Measurements from ENCODE around the gene ZSWIM3.

The ZSWIM3 gene

DNA sequence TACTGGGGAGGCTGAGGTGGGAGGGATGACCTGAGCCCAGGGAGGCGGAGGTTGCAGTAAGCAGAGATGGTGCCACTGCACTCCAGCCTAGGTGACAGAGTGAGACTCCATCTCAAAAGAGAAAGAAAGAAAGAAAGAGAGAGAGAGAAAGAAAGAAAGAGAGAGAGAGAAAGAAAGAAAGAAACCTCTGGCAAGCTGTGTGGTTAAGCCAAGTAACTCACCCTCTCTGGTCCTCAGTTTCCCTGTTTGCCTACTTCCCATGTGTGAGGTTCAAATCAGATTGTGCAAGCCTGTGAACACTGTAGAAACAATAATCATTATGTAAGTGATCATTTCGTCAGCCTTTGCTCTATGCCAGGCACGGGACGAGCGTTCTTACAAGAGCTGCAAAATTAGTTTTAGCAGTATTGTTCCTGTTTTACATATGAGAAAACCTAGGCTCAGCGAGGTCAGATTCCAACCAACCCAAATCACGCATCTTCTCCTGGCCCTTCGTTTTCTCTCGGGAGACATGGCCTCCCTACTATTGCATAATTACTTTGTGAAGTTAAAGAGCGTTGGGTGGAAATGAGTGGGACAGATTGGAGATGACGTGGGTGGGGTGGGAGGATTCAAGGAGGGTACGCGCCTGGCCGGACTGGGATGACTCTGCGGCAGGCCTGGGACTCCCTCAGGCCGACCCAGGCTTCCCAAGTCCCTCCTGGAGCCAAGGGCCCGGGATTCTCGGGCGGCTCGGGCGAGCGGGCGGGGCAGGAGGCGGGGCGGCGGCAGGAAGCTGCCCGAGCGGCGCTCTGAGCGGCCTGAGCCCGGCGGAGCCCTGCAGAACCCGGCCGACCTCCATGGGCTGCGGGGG lies 24.2 kb upstream of the ZSWIM3 start, which contains the start of gene SNX21:
TSS of gene SNX21 (plus strand) at position 770 of the 853 bp plus-strand sequence. CDS start 121 bp downstream, outside the sequence.
- DNase-seq, result peak; percentile 19

GRCh38 chr20:45833883-45834796 lies 23.3 kb upstream of the ZSWIM3 start:
- DNase-seq, result peak; percentile 53

GRCh38 chr20:45834797-45835161 lies 22.6 kb upstream of the ZSWIM3 start:
- no peak for DNase-seq

DNA sequence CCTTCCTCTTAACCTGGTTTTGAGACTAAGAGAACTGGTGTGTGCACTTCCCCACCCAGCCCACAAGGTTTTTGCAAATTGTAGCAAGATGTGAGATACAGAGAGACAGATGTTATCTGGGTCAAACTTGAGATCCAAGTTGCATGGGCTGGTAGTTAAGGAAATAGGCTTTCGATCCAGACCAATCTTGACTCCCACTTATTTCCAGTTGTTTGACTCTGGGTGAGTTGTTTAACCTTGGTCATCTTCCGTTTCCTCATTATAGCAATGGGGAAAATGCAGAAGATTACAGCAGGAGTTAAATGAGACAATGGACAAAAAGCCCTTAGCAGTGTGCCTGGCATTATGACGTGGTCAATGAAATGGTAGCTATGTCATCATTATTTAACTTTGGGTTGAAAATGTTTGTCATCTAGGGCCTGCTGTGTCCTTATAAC lies 22.1 kb upstream of the ZSWIM3 start:
- no peak for DNase-seq

DNA sequence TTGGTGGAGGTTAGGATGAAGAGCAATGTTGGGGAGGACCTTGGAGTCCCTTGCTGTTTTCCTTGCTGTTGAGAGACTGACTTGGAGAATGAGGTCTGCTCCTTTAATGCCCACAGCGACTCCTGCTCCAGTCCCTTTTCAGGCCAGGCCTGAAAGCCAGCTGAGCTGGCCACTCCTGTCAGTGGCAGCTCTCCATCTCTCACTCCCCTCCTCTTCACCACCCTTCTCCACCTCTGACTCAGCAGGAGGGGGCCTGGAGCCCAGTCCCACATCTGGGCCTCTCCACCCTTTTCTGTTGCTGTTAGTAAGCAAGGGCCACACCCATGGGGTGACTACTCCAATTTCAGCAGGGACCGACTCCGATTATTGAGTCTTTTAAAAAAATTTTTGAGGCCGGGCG lies 21.6 kb upstream of the ZSWIM3 start:
- DNase-seq, result no peak

- no peak for DNase-seq
These were observed 20.6 kb upstream of the ZSWIM3 start for GRCh38 chr20:45836841-45837240.

GRCh38 chr20:45840700-45841198 lies 16.7 kb upstream of the ZSWIM3 start:
- DNase-seq, result no peak

- DNase-seq, result no peak
These were observed 15.8 kb upstream of the ZSWIM3 start for GRCh38 chr20:45841407-45842129.

DNA sequence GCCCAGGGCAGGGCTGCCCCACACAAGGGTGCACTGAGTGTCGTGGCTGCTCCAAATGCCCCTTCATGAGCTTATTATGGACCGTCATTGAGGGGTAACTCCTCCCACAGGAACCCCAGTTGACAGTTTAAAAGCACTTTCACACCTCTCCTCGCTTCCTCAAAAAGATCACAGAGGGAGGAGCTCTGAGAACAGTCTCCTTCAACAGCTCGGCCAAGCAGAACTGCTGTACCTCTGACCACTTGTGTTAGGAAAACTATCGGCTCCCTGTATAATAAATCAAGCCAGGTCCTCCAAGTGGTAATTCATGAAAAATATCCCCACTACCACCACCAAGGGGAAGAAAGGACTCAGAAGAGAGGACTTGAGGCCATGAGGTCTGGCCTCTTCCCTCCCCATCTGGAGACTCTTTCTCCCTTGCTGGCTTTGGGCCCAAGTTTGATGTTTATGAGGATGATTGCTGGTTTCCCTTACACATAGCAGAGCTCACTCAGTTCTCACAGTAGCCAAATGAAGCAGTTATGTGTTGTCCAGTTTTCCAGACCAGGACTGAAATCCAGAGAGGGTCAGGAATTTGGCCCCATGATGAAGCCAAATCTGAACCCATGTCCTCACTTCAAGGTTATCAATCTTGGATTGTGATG lies 15.1 kb upstream of the ZSWIM3 start:
- no peak for DNase-seq

DNA sequence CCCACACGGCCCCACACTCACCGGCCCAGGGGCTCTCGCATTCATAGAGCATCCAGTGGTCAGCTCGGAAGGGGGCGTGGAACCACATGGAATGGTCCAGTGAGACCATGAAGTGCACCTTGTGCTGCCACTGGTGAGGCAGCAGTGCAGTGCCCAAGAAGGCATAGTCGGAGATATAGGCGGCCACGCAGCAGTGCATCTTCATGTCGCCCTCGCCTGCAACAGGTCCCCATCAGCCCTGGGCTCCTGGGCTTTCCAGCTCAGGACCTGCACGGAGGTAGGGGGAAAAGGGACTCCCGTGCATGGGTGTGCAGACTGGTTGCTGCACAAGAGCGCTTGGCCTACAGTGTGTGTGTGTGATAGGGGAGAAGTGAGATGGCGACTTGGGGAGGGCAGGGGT lies 13.9 kb upstream of the ZSWIM3 start:
- no peak for DNase-seq

DNA sequence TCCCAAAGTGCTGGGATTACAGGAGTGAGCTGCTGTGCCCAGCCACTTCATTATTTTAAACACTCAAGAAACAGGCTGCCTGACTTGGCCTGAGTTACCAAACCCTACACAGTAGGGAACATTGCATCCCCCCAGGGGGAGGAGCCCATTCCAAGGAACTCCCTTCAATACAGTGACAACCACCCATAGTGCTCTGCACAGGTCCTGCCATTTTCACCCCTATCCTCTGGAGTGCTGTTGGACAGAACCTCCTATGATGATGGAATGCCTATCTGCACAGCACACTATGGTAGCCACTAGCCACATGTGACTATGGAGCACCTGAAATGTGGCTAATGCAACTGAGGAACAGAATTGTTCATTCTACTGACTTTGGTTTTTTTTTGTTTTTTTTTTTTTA lies 12.0 kb upstream of the ZSWIM3 start:
- DNase-seq, result no peak

DNA sequence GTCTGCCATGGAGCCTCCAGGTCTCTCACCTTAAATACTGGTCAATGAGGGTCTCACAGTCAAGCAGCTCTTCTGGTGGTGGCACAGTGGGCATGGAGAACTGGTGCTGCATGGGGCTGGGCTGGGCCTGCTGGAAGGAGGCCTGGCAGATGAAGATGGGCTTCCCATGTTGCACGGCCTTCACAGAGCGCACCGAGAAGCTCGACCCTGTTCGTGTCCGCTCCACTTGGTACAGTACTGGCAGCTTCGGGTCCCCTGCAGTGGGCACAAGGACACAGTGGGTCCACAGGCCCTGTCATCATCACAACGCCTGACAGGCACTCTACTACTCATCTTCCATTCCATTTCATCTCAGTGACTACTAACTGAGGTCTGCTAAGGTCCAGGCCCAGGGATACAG lies 9.0 kb upstream of the ZSWIM3 start:
- DNase-seq, result no peak

GRCh38 chr20:45848969-45849582 lies 8.3 kb upstream of the ZSWIM3 start:
- DNase-seq, result no peak

- no peak for DNase-seq
These were observed 7.2 kb upstream of the ZSWIM3 start for GRCh38 chr20:45850238-45850637.

GRCh38 chr20:45850926-45851325 lies 6.5 kb upstream of the ZSWIM3 start:
- DNase-seq, result no peak

DNA sequence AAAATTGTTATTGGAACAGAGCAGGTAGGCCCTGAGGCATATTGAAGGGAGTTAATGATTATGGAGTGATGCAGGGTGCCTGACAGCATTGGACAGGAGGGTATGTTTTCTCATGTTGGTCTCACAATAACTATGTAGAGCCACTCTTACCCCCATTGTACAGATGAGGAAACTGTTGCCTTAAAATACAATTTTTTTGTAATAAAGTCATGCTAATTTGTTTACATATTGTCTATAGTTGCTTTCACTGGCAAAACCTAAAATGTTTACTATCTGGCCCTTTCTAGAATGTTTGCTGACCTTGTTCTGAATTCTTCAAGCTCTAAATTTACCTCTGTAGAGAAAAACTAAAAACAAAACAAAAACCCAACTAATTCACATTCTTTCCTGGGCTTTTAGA lies 5.9 kb upstream of the ZSWIM3 start:
- no peak for DNase-seq

DNA sequence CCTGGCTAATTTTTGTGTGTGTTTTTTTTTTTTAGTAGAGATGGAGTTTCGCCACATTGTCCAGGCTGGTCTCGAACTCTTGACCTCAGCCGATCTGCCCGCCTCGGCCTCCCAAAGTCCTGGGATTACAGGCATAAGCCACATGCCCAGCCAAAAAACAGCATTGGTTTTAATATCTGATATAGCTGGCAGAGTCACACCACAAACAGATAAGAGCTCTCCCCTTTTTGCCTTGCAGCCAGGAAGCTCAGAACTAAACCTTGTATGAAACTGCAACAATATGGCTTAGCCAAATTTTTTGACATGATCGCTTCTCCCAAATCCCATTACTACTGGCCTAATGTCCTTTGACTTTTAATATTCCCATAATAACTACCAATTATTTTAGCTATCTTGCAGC lies 5.1 kb upstream of the ZSWIM3 start:
- DNase-seq, result no peak

- DNase-seq, result no peak
These were observed 3.9 kb upstream of the ZSWIM3 start for GRCh38 chr20:45853484-45853883.

- DNase-seq, result no peak
These were observed 435 bp downstream of the ZSWIM3 start for GRCh38 chr20:45857882-45858216.

DNA sequence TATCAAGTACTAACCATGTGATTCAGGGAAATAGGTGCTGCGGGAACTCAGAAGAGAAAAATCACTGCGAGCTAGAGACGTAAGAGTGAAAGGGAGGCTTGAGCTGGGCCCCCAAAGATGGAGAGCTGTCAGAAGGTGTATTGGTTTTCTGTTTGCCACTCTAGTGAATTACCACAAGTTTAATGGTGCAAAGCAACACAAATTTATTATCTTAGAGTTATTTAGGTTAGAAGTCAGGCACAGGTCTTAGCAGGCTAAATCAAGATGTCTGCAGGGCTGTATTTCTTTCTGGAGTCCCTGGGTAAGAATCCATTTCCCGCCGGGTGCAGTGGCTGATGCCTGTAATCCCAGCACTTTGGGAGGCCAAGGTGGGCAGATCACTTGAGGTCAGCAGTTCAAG lies 2.5 kb downstream of the ZSWIM3 start:
- DNase-seq, result no peak

GRCh38 chr20:45860560-45861220 lies 3.3 kb downstream of the ZSWIM3 start:
- DNase-seq, result no peak
